KBM-7 (cell line): ENCODE results near the gene SLC25A4.
"Not testable (repeated sequence)": the region's sequence is repeated elsewhere in the genome, so short reads cannot be mapped to it uniquely, and the experiment has no call there.

Experiments
- DNase-seq: peaks from one replicate; pipeline ENCODE4 v3.0.0-alpha.2; 2015
- in situ Hi-C: fragments of 300-500 bp; cut with MboI; formaldehyde crosslinking; loops from 2 replicates; pipeline ENCODE4 v1.14.3; 2020; ENCODE audit warnings: low sequenced_read_pairs, low pct_unique_long_range_greater_than_20kb, mixed read lengths

SLC25A4 gene

DNA sequence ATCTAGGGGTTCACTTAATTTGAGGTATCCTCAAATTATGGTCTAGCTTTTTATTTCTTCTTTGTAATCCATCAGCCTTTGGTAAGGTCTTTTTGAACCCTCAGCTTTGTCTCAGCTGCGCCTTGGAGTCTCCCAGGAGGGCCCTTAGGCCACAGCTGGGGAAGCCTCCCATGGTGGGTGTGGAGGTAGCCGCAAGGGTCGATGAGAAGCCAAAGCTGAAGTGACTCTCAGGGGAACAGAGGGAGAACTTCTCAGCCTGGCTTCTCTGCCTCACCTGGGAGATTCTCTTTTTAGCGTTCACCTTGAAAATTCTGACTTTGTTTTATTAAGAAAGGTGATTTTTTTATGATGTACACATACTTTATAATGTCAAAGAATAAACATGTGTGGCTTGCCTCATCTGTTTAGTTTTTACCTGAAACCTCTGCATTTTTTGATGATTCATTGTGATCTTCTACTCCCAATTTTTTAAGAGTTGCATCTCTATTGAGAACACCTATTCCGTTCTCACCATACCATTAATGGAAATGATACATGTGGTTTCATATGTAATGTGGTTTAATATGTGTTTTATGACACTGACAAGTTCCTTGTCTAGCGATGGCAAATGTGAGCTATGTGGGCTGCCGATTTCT lies 25.6 kb upstream of the SLC25A4 start:
- in situ Hi-C loops: loop anchor here (25.0 kb wide), 1 partner anchor 380 kb away; the partner anchor contains the start of gene CENPU
- no peak for DNase-seq

DNA sequence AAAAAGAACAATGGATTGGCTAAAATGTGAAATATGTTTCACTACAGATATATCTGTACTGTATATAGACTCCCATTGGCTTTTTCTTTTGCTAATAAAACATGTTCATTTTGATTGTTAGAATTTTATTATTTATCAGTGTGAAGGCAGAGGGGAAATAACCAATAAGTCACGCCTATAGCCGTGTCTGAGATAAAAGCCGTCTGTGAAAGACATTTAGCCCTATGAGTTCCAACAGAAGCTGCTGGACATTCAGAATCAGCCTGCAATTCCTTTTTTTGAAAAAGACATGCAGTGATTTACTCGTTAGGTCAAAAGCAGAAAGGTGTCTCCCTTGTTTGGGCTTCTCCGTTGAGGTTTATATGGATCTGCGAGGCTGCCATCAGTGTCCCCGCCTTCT lies 24.2 kb upstream of the SLC25A4 start:
- in situ Hi-C loops: loop anchor here (25.0 kb wide), 1 partner anchor 382 kb away; the partner anchor contains the start of gene CENPU
- DNase-seq: no peak

DNA sequence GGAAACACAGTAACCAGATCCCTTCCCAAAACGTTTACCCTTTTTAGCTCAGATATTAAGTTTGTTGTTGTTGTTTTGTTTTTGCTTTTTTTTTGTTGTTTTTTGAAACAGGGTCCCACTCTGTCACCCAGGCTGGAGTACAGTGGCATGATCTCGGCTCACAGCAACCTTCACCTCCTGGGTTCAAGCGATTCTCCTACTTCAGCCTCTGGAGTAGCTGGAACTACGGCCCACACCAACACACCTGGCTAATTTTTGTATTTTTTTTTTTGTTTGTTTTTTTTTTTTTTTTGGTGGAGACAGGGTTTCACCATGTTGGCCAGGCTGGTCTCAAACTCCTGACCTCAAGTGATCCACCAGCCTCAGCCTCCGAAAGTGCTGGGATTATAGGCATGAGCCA lies 23.6 kb upstream of the SLC25A4 start:
- DNase-seq: not testable (repeated sequence)

DNA sequence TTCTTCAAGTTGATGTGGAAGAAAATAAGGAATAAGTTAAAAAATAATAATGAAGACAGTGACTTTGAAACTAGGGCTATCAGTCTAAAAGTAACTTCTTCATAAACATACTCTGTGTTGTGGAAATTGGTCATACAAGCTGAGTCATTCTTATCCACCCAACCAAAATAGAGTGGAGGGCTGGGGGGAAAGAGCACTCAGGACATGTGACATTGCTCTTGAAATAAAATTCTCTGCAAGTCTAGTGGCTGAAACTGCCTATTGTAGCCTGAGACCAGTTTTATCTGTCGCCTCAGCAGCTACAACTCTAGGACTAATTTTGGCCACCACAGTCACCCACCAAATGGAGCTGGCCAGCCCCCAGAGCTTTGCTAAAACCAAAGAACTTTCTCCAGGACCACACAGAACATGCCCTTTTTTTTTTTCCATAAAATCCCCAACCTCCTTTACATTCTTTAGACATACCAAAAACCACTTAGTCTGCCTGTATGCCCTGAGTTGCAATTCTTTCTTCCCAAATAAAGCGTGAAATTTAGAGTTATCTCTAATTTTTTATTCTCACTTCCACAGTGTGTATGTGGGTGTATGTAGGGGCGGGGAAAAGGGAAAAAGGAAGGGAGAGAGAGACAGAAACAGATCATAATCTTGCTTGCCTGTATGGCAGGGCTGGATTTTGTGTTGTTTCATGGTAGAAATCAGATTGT lies 23.0 kb upstream of the SLC25A4 start:
- no peak for DNase-seq
- in situ Hi-C loops: loop anchor here (25.0 kb wide), 1 partner anchor 383 kb away; the partner anchor contains the start of gene CENPU

More for the DNA sequence above, 23.6 kb upstream of the SLC25A4 start:
- in situ Hi-C loops: loop anchor here (25.0 kb wide), 1 partner anchor 382 kb away; the partner anchor contains the start of gene CENPU

DNA sequence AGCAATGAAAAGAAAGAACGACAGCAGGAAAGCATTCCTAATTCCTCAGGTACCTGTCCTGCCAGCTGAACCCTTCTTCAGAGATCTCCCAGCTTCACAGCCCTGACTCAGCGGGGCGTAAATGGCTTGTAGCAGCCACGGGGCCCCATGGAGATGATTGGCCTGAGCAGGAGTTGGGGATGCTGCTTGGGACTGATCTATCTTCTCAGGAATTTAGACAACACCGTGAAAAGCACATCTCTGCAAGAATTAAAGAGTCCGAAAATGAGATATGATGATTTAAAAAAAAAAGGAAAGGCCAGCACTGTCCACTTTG lies 22.5 kb upstream of the SLC25A4 start:
- in situ Hi-C loops: loop anchor here (25.0 kb wide), 1 partner anchor 383 kb away; the partner anchor contains the start of gene CENPU
- DNase-seq: no peak

DNA sequence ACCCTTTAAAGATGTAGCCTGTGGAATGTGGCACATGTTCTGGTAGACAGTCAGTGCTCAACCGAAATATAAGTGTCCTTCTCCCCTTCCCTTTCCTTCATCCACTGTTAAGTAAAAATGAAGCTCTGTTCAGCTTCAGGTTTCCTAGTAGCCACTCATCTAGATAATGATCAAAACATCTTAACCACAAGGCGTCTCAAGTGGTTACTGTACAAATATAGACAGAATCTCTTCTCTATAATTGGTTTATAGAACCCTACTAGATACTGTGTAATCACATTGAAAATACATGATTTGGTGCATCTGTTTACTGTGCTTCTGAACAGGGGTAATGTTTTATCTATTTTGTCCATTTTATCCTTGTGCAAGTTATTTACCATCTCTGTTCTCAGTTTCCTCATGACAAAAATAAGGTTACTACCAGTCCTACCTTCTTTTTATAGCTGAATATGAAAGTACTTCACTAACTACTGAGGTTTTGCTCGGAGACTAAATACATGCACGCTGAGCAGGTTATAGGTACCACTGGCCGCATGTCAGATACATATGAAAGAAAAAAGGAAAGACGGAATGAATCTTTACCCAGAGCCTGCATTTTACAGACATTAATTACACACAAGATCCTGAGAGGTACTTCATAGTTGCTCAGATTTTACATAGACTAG lies 20.3 kb upstream of the SLC25A4 start:
- in situ Hi-C loops: loop anchor here (25.0 kb wide), 1 partner anchor 386 kb away; the partner anchor contains the start of gene CENPU
- DNase-seq: no peak

DNA sequence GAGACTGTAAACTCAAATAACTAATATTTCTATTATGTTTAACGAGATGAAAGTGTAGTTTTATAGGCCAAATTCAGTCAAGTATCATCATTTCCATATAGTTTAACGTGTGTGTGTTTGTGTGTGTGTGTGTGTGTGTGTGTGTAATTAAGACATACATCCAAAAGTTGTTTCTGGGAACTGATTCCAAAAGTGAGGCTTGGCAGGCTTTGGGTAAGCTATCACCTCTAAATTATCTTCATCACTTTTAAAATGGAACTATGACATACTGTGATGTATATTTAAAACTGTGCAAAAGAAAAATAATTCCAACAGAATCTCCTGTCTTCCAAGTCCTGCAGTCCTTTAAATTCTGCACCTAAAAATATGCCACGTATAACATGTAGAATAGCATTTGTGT lies 19.1 kb upstream of the SLC25A4 start:
- DNase-seq: no peak
- in situ Hi-C loops: loop anchor here (25.0 kb wide), 1 partner anchor 387 kb away; the partner anchor contains the start of gene CENPU

DNA sequence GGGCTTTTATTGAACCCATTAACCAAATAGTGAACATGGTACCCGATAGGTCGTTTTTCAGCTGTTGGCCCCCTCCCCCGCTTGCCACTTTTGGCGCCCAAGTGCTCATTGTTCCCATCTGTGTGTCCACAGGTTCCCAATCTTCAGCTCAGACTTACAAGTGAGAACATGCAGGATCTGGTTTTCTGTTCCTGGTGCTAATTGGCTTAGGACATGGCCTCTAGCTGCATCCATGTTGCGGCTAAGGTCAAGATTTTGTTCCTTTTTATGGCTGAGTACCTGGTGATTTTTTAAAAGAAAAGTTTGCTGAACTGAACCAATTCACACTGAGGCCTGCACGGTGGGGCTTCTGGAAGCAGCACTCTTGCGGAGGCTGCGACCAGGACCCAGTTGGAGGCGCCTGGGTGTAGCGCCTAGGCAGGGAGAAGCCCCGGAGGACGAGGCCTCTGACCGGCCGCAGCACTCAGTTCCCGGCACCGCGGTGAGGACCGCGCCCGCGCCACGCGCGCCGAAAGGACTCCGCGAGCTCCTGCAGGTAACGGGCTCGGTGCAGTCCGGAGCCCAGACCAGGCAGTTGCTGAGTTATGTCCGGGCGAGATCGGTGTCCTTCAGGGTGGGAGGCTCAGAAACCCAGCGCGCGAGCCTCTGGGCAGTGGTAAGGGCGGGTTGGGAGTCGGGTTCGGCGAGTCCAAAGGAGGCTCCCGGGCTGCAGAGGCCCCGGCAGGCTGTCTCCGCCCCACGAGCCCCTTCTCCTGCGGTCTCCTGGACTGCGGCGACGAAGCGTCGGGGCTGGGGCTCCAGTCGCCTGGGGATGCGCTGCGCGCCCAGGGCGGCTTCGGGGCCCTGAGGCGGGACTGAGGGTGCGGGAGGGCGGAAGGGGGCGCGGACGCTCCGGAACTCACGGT lies 15.8 kb upstream of the SLC25A4 start:
- DNase-seq: no peak
- in situ Hi-C loops: no loop called here

DNA sequence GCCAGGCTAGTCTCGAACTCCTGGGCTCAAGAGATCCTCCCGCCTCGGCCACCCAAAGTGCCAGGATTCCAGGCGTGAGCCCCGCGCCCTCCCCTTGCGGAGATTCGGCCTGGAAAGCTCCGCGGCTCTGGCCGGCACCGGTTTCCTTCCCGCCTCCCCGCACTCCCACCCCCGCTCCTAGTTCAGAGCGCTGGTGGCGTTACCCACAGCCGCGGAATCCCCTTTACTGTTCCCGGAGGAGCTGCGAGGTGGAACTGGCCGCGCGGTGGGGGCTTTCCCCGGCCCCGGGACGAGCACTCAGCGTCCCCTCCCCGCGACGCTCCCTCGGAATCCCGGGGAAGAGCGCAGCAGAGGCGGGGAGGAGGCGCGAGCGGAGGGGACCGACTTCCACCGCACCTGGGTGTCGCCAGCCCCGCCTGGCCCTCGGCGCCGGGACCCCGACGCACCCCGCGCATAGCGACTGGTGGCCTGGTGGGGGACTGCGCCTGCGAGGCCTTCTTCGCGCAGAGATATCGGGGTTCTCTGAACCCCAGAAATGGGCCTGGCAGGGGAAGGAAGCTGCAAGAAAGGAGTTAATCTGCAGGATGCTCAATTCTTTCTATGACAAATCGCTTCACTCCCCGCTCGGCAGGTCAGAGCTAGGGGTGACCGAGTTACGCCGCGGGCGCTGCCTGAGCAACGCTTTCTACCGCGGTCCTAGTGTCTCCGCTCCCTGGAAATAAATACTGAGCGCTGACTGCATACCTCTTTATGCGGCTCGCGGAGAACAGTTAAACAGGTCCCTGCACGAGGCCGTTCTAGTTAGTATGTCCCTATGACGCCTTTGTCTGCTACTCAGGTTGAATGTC lies 14.6 kb upstream of the SLC25A4 start:
- no peak for DNase-seq
- in situ Hi-C loops: no loop called here

DNA sequence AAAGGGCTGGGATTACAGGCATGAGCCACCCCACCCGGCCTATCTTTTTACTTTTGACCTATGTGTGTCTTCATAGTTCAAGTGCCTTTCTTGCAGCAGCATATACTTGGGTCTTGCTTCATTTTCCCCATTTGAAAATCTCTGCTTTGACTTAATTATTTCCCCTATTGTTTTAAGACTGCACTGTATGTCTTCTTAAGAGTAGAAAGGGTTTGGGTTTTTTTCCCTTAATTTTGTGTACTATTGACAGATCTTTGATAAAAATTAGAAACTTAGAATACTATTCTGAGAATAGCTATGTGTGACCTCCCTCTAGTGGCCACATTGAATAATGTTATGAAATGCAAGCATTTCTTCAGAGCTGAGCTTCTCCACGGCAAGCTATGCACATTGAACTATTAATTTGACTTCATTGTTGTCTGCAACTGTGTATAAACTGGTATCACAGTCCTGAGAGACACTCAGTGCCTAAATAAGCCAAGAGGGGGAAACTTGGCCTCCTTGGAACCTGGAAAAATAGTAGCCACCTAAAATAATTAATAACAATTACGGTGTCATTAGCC lies 8.7 kb upstream of the SLC25A4 start:
- DNase-seq: peak; percentile 57
- in situ Hi-C loops: no loop called here

DNA sequence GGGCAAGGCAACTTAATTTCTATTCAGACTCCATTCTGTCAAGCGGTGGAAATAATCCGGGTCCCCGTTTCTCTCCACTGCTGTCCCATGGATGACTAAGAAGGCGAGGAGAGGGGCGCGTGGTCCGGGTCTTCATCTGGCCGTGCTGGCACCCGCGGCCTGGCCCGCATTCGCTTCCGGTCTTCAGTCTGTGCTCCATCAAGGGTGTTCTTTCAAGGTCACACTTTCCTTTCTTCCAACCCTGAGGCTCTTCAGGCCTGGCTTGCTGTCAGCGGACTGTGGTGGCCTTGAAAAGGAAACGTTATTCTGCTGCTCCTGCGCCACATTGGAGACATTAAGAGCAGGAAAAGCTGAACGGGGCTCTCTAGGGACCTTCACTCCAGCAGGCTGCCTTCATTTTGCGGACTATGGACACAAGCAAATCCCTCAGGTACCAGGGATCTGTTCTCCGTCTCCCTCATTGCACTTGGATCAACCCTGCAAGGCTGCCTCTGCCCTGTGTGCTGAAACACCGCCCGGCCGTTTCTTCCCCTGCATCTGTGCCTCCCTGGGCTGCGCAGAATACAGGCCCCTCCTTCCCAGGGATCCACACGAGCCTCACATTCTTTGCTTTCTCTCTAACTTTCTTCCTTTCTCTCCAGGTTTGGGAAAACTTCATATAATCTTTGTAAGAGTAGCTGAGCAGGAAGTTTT lies 5.7 kb upstream of the SLC25A4 start:
- no peak for DNase-seq
- in situ Hi-C loops: no loop called here

DNA sequence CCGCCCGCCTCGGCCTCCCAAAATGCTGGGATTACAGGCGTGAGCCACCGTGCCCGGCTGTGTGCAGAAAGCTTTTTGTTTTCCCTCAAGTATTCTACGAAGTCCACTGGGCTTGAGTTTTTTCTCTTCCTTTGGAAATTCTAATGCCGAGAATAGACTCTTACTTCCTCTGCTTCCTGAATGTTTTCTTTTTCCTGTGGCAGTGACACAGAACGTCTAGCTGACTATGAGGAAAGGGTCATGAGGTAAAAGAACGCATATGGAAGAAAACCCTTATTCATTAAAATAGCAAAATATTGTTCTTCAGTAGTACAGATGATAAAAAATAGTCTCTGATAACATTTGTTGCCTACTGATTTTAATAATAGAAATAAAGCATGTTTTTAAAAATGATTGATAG lies 4.9 kb upstream of the SLC25A4 start:
- in situ Hi-C loops: no loop called here
- no peak for DNase-seq

DNA sequence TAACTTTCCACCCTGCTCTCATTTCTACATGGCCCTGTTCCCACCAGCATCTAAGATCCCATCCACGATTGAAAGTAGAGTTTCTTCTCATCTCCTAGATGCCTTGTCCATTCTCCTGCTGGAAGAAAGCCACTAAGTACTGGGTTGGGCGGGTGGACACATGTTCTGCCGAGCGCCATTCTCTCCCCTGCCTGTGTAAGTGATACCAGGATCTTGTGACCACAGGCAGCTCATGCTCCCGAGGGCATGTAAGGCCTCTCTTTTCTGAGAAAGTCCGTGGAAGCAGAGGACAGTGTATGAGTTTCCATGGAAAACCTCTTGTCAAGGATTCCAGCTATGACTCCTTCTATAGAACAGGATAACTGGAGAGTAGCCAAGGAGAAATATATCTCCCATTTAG lies 3.3 kb upstream of the SLC25A4 start:
- no peak for DNase-seq
- in situ Hi-C loops: no loop called here

DNA sequence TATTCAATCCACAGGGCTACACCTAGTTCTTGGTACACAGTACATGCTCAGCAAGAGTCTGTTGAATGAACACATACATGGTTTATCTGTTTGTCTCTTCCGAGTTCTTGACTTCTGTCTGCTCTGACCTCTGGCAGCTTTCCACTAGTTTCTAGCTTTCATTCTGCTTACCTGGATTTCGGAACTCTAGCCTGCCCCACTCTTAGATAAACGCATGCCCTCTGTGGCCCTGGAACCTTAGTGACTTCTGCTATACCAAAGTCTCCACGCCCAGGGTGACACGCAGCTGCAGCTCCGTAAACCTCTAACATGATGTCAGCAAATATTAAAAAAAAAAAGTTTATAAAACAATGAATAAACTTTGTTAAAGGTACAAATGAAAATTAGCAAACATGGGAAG lies 1.3 kb upstream of the SLC25A4 start:
- no peak for DNase-seq
- in situ Hi-C loops: no loop called here

DNA sequence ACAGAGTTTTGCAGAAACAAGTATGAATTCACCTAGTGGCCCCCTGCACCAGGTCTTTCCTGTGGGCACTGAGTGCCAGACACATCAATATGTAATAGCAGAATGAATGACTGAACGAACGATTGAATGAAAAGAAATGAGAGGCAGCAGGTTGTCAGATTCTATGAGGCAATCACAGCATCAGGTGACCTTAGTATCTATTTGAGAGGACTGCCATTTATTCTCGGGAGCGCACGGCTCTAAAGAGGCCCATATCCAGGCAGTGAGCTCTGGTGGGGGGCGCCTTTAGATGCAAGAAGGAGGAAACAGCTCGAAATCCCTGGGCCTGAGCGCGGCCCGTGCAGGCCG lies 528 bp upstream of the SLC25A4 start:
- in situ Hi-C loops: no loop called here
- no peak for DNase-seq

DNA sequence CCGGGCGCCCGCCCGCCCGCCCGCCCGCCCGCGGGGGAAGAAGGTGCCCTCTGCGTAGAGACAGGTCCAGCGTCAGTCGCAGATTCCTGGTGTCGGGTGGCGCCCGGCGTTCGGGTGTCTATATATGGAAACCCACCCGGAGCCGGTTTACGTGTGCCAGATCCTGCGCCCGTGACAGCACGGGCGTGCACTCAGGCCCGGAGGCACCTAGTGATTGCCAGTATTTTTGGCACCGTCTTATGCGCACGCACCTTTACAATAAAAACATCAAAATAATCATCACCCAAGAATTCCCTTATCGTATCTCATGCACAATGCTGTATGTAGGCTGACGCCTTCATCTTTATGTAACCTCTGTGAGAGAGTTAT lies 519 bp downstream of the SLC25A4 start:
- peak; percentile 18 for DNase-seq
- in situ Hi-C loops: no loop called here

DNA sequence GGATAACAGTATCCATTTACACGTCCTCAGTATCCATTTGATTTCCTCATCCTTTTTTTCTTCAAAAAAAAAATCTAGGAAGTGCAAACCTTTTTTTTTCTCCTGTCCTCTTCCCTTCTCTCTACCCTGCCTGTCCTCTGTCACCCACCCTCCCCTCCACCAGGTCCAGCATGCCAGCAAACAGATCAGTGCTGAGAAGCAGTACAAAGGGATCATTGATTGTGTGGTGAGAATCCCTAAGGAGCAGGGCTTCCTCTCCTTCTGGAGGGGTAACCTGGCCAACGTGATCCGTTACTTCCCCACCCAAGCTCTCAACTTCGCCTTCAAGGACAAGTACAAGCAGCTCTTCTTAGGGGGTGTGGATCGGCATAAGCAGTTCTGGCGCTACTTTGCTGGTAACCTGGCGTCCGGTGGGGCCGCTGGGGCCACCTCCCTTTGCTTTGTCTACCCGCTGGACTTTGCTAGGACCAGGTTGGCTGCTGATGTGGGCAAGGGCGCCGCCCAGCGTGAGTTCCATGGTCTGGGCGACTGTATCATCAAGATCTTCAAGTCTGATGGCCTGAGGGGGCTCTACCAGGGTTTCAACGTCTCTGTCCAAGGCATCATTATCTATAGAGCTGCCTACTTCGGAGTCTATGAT lies 1.7 kb downstream of the SLC25A4 start:
- in situ Hi-C loops: no loop called here
- DNase-seq: no peak
